IMR-90 (cell line): ENCODE results near the gene COPS9. TPM values are rescaled to one million over a fixed set of nuclear protein-coding genes. Genes with fewer than 3 reads are reported as not detected.

Experiments
- ATAC-seq: fragments of 200-7000 bp; cut with Tn5 transposase; 2 replicates; pipeline ENCODE4 v1.9.1; 2020; ENCODE audit warnings: low read depth, mild to moderate bottlenecking, moderate library complexity
- BruUV-seq: library from RNA; stranded (reverse); fragments of 400-500 nt; replicated peaks from 2 replicates; lab custom pipeline; 2021; lab: Mats Ljungman, UMichigan
- CTCF ChIA-PET: fragments of 300-600 bp; formaldehyde crosslinking; extraction: SDS; loops from one replicate; lab custom pipeline; 2021; ENCODE audit warnings: antibody characterized with exemption; lab: Yijun Ruan, JAX
- POLR2A ChIA-PET: fragments of 300-600 bp; sonication (Branson Sonifier 250); formaldehyde crosslinking; loops from one replicate; lab custom pipeline; 2022; ENCODE audit warnings: antibody characterized with exemption; ENCODE audit not compliant: unreplicated experiment; lab: Charles Lee
- DNase-seq: peaks from one replicate; pipeline ENCODE4 v3.0.0; 2013
- H2AFZ ChIP-seq: replicated peaks from 2 replicates; pipeline ENCODE3; 2013; ENCODE audit warnings: low read length, mild to moderate bottlenecking; ENCODE audit not compliant: poor library complexity
- H2AK5ac ChIP-seq: 2 replicates; pipeline ENCODE4 v1.6.1; 2013; ENCODE audit warnings: low read depth, low read length, inconsistent platforms
- H2AK9ac ChIP-seq: replicated peaks from 2 replicates; pipeline ENCODE3; 2013; ENCODE audit warnings: mild to moderate bottlenecking, low read depth, low read length, moderate library complexity; ENCODE audit not compliant: poor library complexity
- H2BK120ac ChIP-seq: 2 replicates; pipeline ENCODE4 v1.6.1; 2013; ENCODE audit warnings: low read depth, low read length, inconsistent platforms
- H2BK15ac ChIP-seq: 3 replicates; pipeline ENCODE4 v1.6.1; 2013; ENCODE audit warnings: low read depth, low read length, inconsistent platforms
- H2BK20ac ChIP-seq: 2 replicates; pipeline ENCODE4 v1.6.1; 2013; ENCODE audit warnings: low read depth, mild to moderate bottlenecking, inconsistent platforms, low read length, moderate library complexity
- H2BK5ac ChIP-seq: 2 replicates; pipeline ENCODE4 v1.6.1; 2013; ENCODE audit warnings: mild to moderate bottlenecking, low read depth, low read length, inconsistent platforms; ENCODE audit not compliant: poor library complexity, severe bottlenecking
- H3K14ac ChIP-seq: replicated peaks from 2 replicates; pipeline ENCODE4 v1.6.1; 2013; ENCODE audit warnings: low read depth, low read length, inconsistent platforms
- H3K18ac ChIP-seq: 2 replicates; pipeline ENCODE4 v1.6.1; 2013; ENCODE audit warnings: low read depth, low read length, control low read depth
- H3K23ac ChIP-seq: 2 replicates; pipeline ENCODE4 v1.6.1; 2013; ENCODE audit warnings: low read depth, low read length, inconsistent platforms
- H3K27ac ChIP-seq: 2 replicates; pipeline ENCODE4 v1.5.1; 2013; ENCODE audit warnings: mild to moderate bottlenecking, control low read depth, low read length; ENCODE audit not compliant: insufficient read depth
- H3K27me3 ChIP-seq: 2 replicates; pipeline ENCODE4 v1.6.1; 2013; ENCODE audit warnings: low read length; ENCODE audit not compliant: control insufficient read depth, insufficient read depth
- H3K36me3 ChIP-seq: 2 replicates; pipeline ENCODE4 v1.6.1; 2013; ENCODE audit warnings: low read length, mixed read lengths; ENCODE audit not compliant: control insufficient read depth, insufficient read depth
- H3K4ac ChIP-seq: 2 replicates; pipeline ENCODE4 v1.6.1; 2013; ENCODE audit warnings: low read depth, low read length, inconsistent platforms
- H3K4me1 ChIP-seq: 2 replicates; pipeline ENCODE4 v1.6.1; 2013; ENCODE audit warnings: low read length, mixed read lengths; ENCODE audit not compliant: control insufficient read depth, insufficient read depth
- H3K4me2 ChIP-seq: 2 replicates; pipeline ENCODE4 v1.6.1; 2013; ENCODE audit warnings: low read depth, mild to moderate bottlenecking, control low read depth, low read length, moderate library complexity
- H3K4me3 ChIP-seq: 2 replicates; pipeline ENCODE4 v1.5.1; 2013; ENCODE audit warnings: low read depth, mild to moderate bottlenecking, control low read depth, low read length, moderate library complexity; ENCODE audit not compliant: insufficient read depth
- H3K56ac ChIP-seq: 2 replicates; pipeline ENCODE4 v1.6.1; 2013; ENCODE audit warnings: low read length, inconsistent platforms; ENCODE audit not compliant: insufficient read depth; ENCODE audit errors: extremely low read depth
- H3K79me1 ChIP-seq, 2 experiments: 2 replicates each; pipeline ENCODE4 v1.6.1; 2013; ENCODE audit warnings: low read length in 2 of 2, inconsistent platforms in 1 of 2, low read depth in 1 of 2
- H3K9ac ChIP-seq: 2 replicates; pipeline ENCODE4 v1.6.1; 2013; ENCODE audit warnings: low read depth, low read length, control low read depth
- H3K9me1 ChIP-seq: 2 replicates; pipeline ENCODE4 v1.6.1; 2013; ENCODE audit warnings: low read length, inconsistent platforms; ENCODE audit not compliant: insufficient read depth
- H3K9me3 ChIP-seq: 2 replicates; pipeline ENCODE4 v1.6.1; 2013; ENCODE audit warnings: low read length; ENCODE audit not compliant: control insufficient read depth, insufficient read depth
- H4K20me1 ChIP-seq: 2 replicates; pipeline ENCODE4 v1.6.1; 2013; ENCODE audit warnings: low read length, inconsistent platforms; ENCODE audit not compliant: insufficient read depth
- H4K5ac ChIP-seq: 2 replicates; pipeline ENCODE4 v1.6.1; 2013; ENCODE audit warnings: mild to moderate bottlenecking, low read depth, low read length, control low read depth
- H4K8ac ChIP-seq, 2 experiments: 2 replicates each; pipeline ENCODE4 v1.6.1; 2013; ENCODE audit warnings: low read depth in 2 of 2, low read length in 2 of 2, control low read depth in 1 of 2, inconsistent platforms in 1 of 2
- H4K91ac ChIP-seq: 2 replicates; pipeline ENCODE4 v1.6.1; 2013; ENCODE audit warnings: low read depth, low read length, inconsistent platforms; ENCODE audit not compliant: insufficient read depth
- BHLHE40 ChIP-seq: fragments of 150-350 bp; IDR thresholded peaks from 2 replicates; pipeline ENCODE4 v1.6.1; 2016; ENCODE audit warnings: mild to moderate bottlenecking, low read depth, low read length
- CEBPB ChIP-seq: IDR thresholded peaks from 2 replicates; pipeline ENCODE4 v1.6.1; 2012; ENCODE audit warnings: low read depth, low read length, improper control_type of control experiment
- CHD1 ChIP-seq: IDR thresholded peaks from 2 replicates; pipeline ENCODE4 v1.6.1; 2012; ENCODE audit warnings: low read depth, low read length, improper control_type of control experiment
- CTCF ChIP-seq: conservative IDR thresholded peaks from 2 replicates; pipeline ENCODE4 v1.5.1; 2012; ENCODE audit warnings: mild to moderate bottlenecking, low read depth, low read length, improper control_type of control experiment
- FOS ChIP-seq: fragments of 150-350 bp; IDR thresholded peaks from 2 replicates; pipeline ENCODE4 v1.6.1; 2016; ENCODE audit warnings: low read depth, low read length
- MAFK ChIP-seq: IDR thresholded peaks from 2 replicates; pipeline ENCODE4 v1.6.1; 2012; ENCODE audit warnings: low read depth, low read length, improper control_type of control experiment
- MAZ ChIP-seq: IDR thresholded peaks from 2 replicates; pipeline ENCODE4 v1.6.1; 2012; ENCODE audit warnings: low read depth, mild to moderate bottlenecking, low read length, improper control_type of control experiment, moderate library complexity, borderline replicate concordance
- MXI1 ChIP-seq: IDR thresholded peaks from 2 replicates; pipeline ENCODE4 v1.6.1; 2012; ENCODE audit warnings: low read depth, mild to moderate bottlenecking, low read length, moderate library complexity, borderline replicate concordance
- NFE2L2 ChIP-seq: fragments of 150-350 bp; IDR thresholded peaks from 2 replicates; pipeline ENCODE4 v1.6.1; 2016; ENCODE audit warnings: low read depth, mild to moderate bottlenecking, low read length
- POLR2A ChIP-seq: IDR thresholded peaks from 2 replicates; pipeline ENCODE4 v1.6.1; 2012; ENCODE audit warnings: mild to moderate bottlenecking, low read depth, low read length
- RAD21 ChIP-seq: IDR thresholded peaks from 2 replicates; pipeline ENCODE4 v1.6.1; 2012; ENCODE audit warnings: low read length, improper control_type of control experiment
- RCOR1 ChIP-seq: IDR thresholded peaks from 2 replicates; pipeline ENCODE4 v1.6.1; 2012; ENCODE audit warnings: mild to moderate bottlenecking, low read length, improper control_type of control experiment; ENCODE audit not compliant: insufficient replicate concordance
- RFX5 ChIP-seq: IDR thresholded peaks from 2 replicates; pipeline ENCODE4 v1.8.0; 2012; ENCODE audit warnings: low read depth, mild to moderate bottlenecking, low read length, moderate library complexity
- SMC3 ChIP-seq: fragments of 150-350 bp; IDR thresholded peaks from 2 replicates; pipeline ENCODE4 v1.6.1; 2016; ENCODE audit warnings: low read depth, mild to moderate bottlenecking, antibody characterized with exemption, low read length, moderate library complexity
- USF2 ChIP-seq: fragments of 150-350 bp; IDR thresholded peaks from 2 replicates; pipeline ENCODE4 v1.6.1; 2017; ENCODE audit warnings: mild to moderate bottlenecking, antibody characterized with exemption, low read length, low read depth
- WGBS, 2 experiments: methylation state at CpG; one replicate each; pipeline versions ENCODE4 v1.1.5 to v1.1.7; 2013; ENCODE audit warnings: missing lambda C conversion rate in 2 of 2; ENCODE audit not compliant: insufficient read length in 1 of 2; ENCODE audit errors: extremely low coverage in 2 of 2; 5-methylcytosine and 5-hydroxymethylcytosine counted together
- dilution Hi-C: fragments of 300-500 bp; cut with HindIII; formaldehyde crosslinking; loops from one replicate; pipeline ENCODE4 v1.14.3; 2018; ENCODE audit warnings: low sequenced_read_pairs; ENCODE audit not compliant: unreplicated experiment
- in situ Hi-C: fragments of 300-500 bp; cut with MboI; formaldehyde crosslinking; loops from 3 replicates; pipeline ENCODE4 v1.14.3; 2019; ENCODE audit warnings: low sequenced_read_pairs, inconsistent platforms, mixed read lengths
- intact Hi-C: fragments of 100-400 bp; cut with micrococcal nuclease; formaldehyde crosslinking; loops from 2 replicates; pipeline ENCODE4 v1.10.0; 2022
- polyA plus RNA-seq, 3 experiments: library from polyadenylated mRNA; depleted of rRNA; stranded (reverse); fragments of >200 nt; gene quantifications; 2 replicates each; pipeline ENCODE4 v1.2.3, GENCODE V29; 2012; ENCODE audit warnings: low replicate concordance in 1 of 3
- total RNA-seq: library from RNA; depleted of rRNA; stranded (reverse); fragments of >200 nt; gene quantifications from 2 replicates; pipeline ENCODE4 v1.2.3, GENCODE V29; 2012
- TF ChIP-seq, protein P1 (sequence below): fragments of 150-350 bp; IDR thresholded peaks from 2 replicates; pipeline ENCODE4 v1.6.1; 2016; ENCODE audit warnings: low read depth, mild to moderate bottlenecking, low read length, moderate library complexity, borderline replicate concordance

Gene COPS9
- total and polyA plus RNA-seq, 2 of the 4 experiments (the other 2 are of a cell fraction): 85.9 to 309 TPM

GRCh38 chr2:240141736-240142135 lies 5.6 kb upstream of the COPS9 start:
- Histone ChIP-seq H3K18ac (no peak overlapping the region), H2BK15ac (no peak overlapping the region), H3K27me3 (peaks cover 27% of the 10 kb centered on the region), H2AK9ac (no peak overlapping the region), H3K79me1 (no peaks in the 10 kb centered on the region), H3K4me3 (no peak overlapping the region), H2AK5ac (no peak overlapping the region), H3K56ac (no peak overlapping the region), H3K4ac (no peak overlapping the region), H4K5ac (no peak overlapping the region), H3K4me2 (no peak overlapping the region), H4K91ac (no peak overlapping the region), H2BK20ac (no peak overlapping the region), H3K4me1 (no peaks in the 10 kb centered on the region), H3K23ac (no peak overlapping the region), H2BK120ac (no peak overlapping the region), H3K9me1 (no peaks in the 10 kb centered on the region), H3K9ac (no peak overlapping the region), H3K27ac (no peak overlapping the region), H3K14ac (no peak overlapping the region), H2BK5ac (no peak overlapping the region), H2AFZ (no peak overlapping the region), H3K36me3 (no peaks in the 10 kb centered on the region), H3K9me3 (no peaks in the 10 kb centered on the region), H4K20me1 (no peaks in the 10 kb centered on the region), H4K8ac (no peak overlapping the region)
- no peak for DNase-seq
- ChIA-PET CTCF (interaction anchor here (4.6 kb wide), 1 partner anchor 81 kb away, joined by 40 read pairs; no protein-coding TSS in a partner anchor), POLR2A (no interaction called here)
- TF ChIP-seq CHD1 (no peak), POLR2A (no peak), RAD21 (no peak), SMC3 (no peak), USF2 (no peak), RCOR1 (no peak), RFX5 (no peak), MAZ (no peak), NFE2L2 (no peak), BHLHE40 (no peak), MXI1 (no peak), CEBPB (no peak), FOS (no peak), CTCF (no peak), MAFK (no peak)
- TF ChIP-seq, protein P1, sequence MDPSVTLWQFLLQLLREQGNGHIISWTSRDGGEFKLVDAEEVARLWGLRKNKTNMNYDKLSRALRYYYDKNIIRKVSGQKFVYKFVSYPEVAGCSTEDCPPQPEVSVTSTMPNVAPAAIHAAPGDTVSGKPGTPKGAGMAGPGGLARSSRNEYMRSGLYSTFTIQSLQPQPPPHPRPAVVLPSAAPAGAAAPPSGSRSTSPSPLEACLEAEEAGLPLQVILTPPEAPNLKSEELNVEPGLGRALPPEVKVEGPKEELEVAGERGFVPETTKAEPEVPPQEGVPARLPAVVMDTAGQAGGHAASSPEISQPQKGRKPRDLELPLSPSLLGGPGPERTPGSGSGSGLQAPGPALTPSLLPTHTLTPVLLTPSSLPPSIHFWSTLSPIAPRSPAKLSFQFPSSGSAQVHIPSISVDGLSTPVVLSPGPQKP: no peak
- no TSS peak for BruUV-seq
- in situ Hi-C loops: loop anchor here (5.0 to 25.0 kb wide), 2 partner anchors 79 to 1104 kb away; no protein-coding TSS in a partner anchor
- WGBS, 2 experiments: 62% methylated on average over 7 of the region's 14 CpGs; no CpG with 5 or more reads in 1 of the 2 experiments
- dilution Hi-C loops: no loop called here
- no peak for ATAC-seq
- intact Hi-C loops: loop anchor here (2.0 kb wide), 1 partner anchor 121 kb away; no protein-coding TSS in a partner anchor
